Endodermal cell (in vitro differentiated cells): ENCODE results near the gene PTPRN2. TPM values are rescaled to one million over a fixed set of nuclear protein-coding genes. Genes with fewer than 3 reads are reported as not detected.

Source experiments
- DNase-seq: peaks from one replicate; pipeline ENCODE4 v3.0.0-alpha.2; 2017
- H3K27ac ChIP-seq: 2 replicates; pipeline ENCODE4 v1.5.1; 2013; ENCODE audit warnings: mild to moderate bottlenecking, low read depth, low read length, moderate library complexity
- H3K27me3 ChIP-seq: 2 replicates; pipeline ENCODE4 v1.6.1; 2013; ENCODE audit warnings: mild to moderate bottlenecking, low read length, moderate library complexity; ENCODE audit not compliant: insufficient read depth, control insufficient read depth, poor library complexity, severe bottlenecking
- H3K36me3 ChIP-seq: 2 replicates; pipeline ENCODE4 v1.7.0; 2013; ENCODE audit warnings: mild to moderate bottlenecking, low read length, moderate library complexity; ENCODE audit not compliant: control insufficient read depth, insufficient read depth
- H3K4me1 ChIP-seq: one replicate; pipeline ENCODE4 v1.7.0; 2013; ENCODE audit warnings: low read length; ENCODE audit not compliant: control insufficient read depth, insufficient read depth
- H3K4me3 ChIP-seq: 2 replicates; pipeline ENCODE4 v1.5.1; 2013; ENCODE audit warnings: mild to moderate bottlenecking, low read length, moderate library complexity
- H3K9ac ChIP-seq: 2 replicates; pipeline ENCODE4 v1.6.1; 2013; ENCODE audit warnings: mild to moderate bottlenecking, low read length, moderate library complexity; ENCODE audit not compliant: poor library complexity, severe bottlenecking; ENCODE audit errors: extremely low read depth
- H3K9me3 ChIP-seq: 2 replicates; pipeline ENCODE4 v1.6.1; 2013; ENCODE audit warnings: mild to moderate bottlenecking, low read length, moderate library complexity; ENCODE audit not compliant: control insufficient read depth
- H3K27ac Mint-ChIP-seq: 2 replicates; pipeline ENCODE4 v1.8.0; 2020; ENCODE audit warnings: mixed read lengths
- H3K27me3 Mint-ChIP-seq: 2 replicates; pipeline ENCODE4 v1.8.0; 2021; ENCODE audit warnings: mild to moderate bottlenecking, mixed read lengths; ENCODE audit not compliant: insufficient read depth
- H3K36me3 Mint-ChIP-seq: 2 replicates; pipeline ENCODE4 v1.8.0; 2020; ENCODE audit warnings: low read depth, mixed read lengths
- H3K4me1 Mint-ChIP-seq: 2 replicates; pipeline ENCODE4 v1.8.0; 2020; ENCODE audit warnings: mixed read lengths
- H3K4me3 Mint-ChIP-seq: 2 replicates; pipeline ENCODE4 v1.8.0; 2020; ENCODE audit warnings: mild to moderate bottlenecking, moderate library complexity, mixed read lengths
- H3K9me3 Mint-ChIP-seq: 2 replicates; pipeline ENCODE4 v1.8.0; 2020; ENCODE audit warnings: mild to moderate bottlenecking, mixed read lengths
- CTCF ChIP-seq: fragments of 200-600 bp; sonication (generic); conservative IDR thresholded peaks from 2 replicates; pipeline ENCODE4 v1.5.0; 2021; ENCODE audit warnings: antibody characterized with exemption, mild to moderate bottlenecking
- WGBS, 2 experiments: methylation state at CpG; one replicate each; pipeline versions ENCODE4 v1.1.5 to v1.1.7; 2013; ENCODE audit warnings: missing lambda C conversion rate in 2 of 2, mixed read lengths in 1 of 2; ENCODE audit not compliant: insufficient coverage in 1 of 2, insufficient read length in 1 of 2; 5-methylcytosine and 5-hydroxymethylcytosine counted together
- total RNA-seq, 2 donors: library from RNA; stranded (reverse); fragmentation: NEBNext Ultra II Directional in 1 of 2; extraction: Animal tissue kit (Norgen Biotek cat#: 25700) in 1 of 2; gene quantifications; 2 replicates in 1 of 2; 3 replicates in 1 of 2; pipeline ENCODE4 v1.2.1, GENCODE V29; 2021

Gene PTPRN2
- total RNA-seq, 2 donors from 2014 or later = 0.69 to 1.2 TPM

GRCh38 chr7:157755741-157756140 lies 831.9 kb downstream of the PTPRN2 start:
- no peaks in the 10 kb centered on the region for H3K9me3 Mint-ChIP-seq
- no peak overlapping the region for H3K27ac Mint-ChIP-seq
- H3K9ac ChIP-seq = no peak overlapping the region
- H3K4me1 ChIP-seq = no peaks in the 10 kb centered on the region
- H3K36me3 Mint-ChIP-seq = no peaks in the 10 kb centered on the region
- H3K9me3 ChIP-seq = peaks cover 27% of the 10 kb centered on the region
- WGBS, 2 experiments = 77 to 87% methylated on average over 4 to 7 of the region's 7 CpGs
- H3K36me3 ChIP-seq = no peaks in the 10 kb centered on the region
- H3K27ac ChIP-seq = no peak overlapping the region
- no peaks in the 10 kb centered on the region for H3K27me3 Mint-ChIP-seq
- no peaks in the 10 kb centered on the region for H3K27me3 ChIP-seq
- TF ChIP-seq CTCF = no peak
- H3K4me3 ChIP-seq = no peak overlapping the region
- DNase-seq = no peak
- H3K4me3 Mint-ChIP-seq = no peak overlapping the region
- no peaks in the 10 kb centered on the region for H3K4me1 Mint-ChIP-seq

GRCh38 chr7:157754416-157754790 lies 833.2 kb downstream of the PTPRN2 start:
- no peaks in the 10 kb centered on the region for H3K4me1 ChIP-seq
- no peak overlapping the region for H3K9ac ChIP-seq
- no peak overlapping the region for H3K4me3 ChIP-seq
- no peak for DNase-seq
- no peaks in the 10 kb centered on the region for H3K36me3 Mint-ChIP-seq
- H3K27ac Mint-ChIP-seq = no peak overlapping the region
- H3K36me3 ChIP-seq = no peaks in the 10 kb centered on the region
- no peaks in the 10 kb centered on the region for H3K27me3 ChIP-seq
- no peak overlapping the region for H3K4me3 Mint-ChIP-seq
- H3K27me3 Mint-ChIP-seq = no peaks in the 10 kb centered on the region
- TF ChIP-seq CTCF = no peak
- WGBS, 2 experiments = 76 to 79% methylated on average over 9 of the region's 9 CpGs
- H3K27ac ChIP-seq = no peak overlapping the region
- H3K9me3 Mint-ChIP-seq = no peaks in the 10 kb centered on the region
- H3K4me1 Mint-ChIP-seq = no peaks in the 10 kb centered on the region
- peaks cover 25% of the 10 kb centered on the region for H3K9me3 ChIP-seq

GRCh38 chr7:157753713-157754415 lies 833.8 kb downstream of the PTPRN2 start:
- Mint-ChIP-seq H3K9me3 (no peaks in the 10 kb centered on the region), H3K27ac (no peak overlapping the region), H3K36me3 (no peaks in the 10 kb centered on the region), H3K27me3 (no peaks in the 10 kb centered on the region), H3K4me3 (no peak overlapping the region), H3K4me1 (no peaks in the 10 kb centered on the region)
- no peak for DNase-seq
- 78 to 81% methylated on average over 17 to 21 of the region's 21 CpGs for WGBS, 2 experiments
- no peaks in the 10 kb centered on the region for H3K36me3 ChIP-seq
- no peak overlapping the region for H3K9ac ChIP-seq
- H3K9me3 ChIP-seq = peaks cover 20% of the 10 kb centered on the region
- no peaks in the 10 kb centered on the region for H3K4me1 ChIP-seq
- no peaks in the 10 kb centered on the region for H3K27me3 ChIP-seq
- no peak overlapping the region for H3K4me3 ChIP-seq
- no peak for TF ChIP-seq CTCF
- H3K27ac ChIP-seq = no peak overlapping the region
